HG02759 (cell line): Measurements from ENCODE around the gene ELOVL6.
"Not testable (repeated sequence)": the region's sequence is repeated elsewhere in the genome, so short reads cannot be mapped to it uniquely, and the experiment has no call there.

ENCODE experiments used
- ATAC-seq: cut with Tn5 transposase; IDR thresholded peaks from one replicate; pipeline ENCODE4 v1.9.1; 2021; ENCODE audit warnings: mild to moderate bottlenecking, moderate library complexity; ENCODE audit not compliant: unreplicated experiment

Gene ELOVL6

GRCh38 chr4:110197529-110198042 lies 829 bp downstream of the ELOVL6 start:
- ATAC-seq, result peak; percentile 13

- ATAC-seq, result peak; percentile 36
Observed at GRCh38 chr4:110196871-110197528, 1.4 kb downstream of the ELOVL6 start.

- ATAC-seq, result peak; percentile 44
Observed at GRCh38 chr4:110196206-110196870, 2.1 kb downstream of the ELOVL6 start.

- no peak for ATAC-seq
Observed at GRCh38 chr4:110195561-110196205, 2.7 kb downstream of the ELOVL6 start.

- peak; percentile 65 for ATAC-seq
Observed at GRCh38 chr4:110193822-110194761, 4.3 kb downstream of the ELOVL6 start.

GRCh38 chr4:110193287-110193686 lies 5.1 kb downstream of the ELOVL6 start:
- not testable (repeated sequence) for ATAC-seq

GRCh38 chr4:110190249-110190648 lies 8.2 kb downstream of the ELOVL6 start:
- ATAC-seq, result no peak

GRCh38 chr4:110188113-110188512 lies 10.3 kb downstream of the ELOVL6 start:
- ATAC-seq, result peak; percentile 41

- no peak for ATAC-seq
Observed at GRCh38 chr4:110184791-110185155, 13.6 kb downstream of the ELOVL6 start.

- ATAC-seq, result no peak
Observed at GRCh38 chr4:110184140-110184790, 14.2 kb downstream of the ELOVL6 start.

GRCh38 chr4:110183643-110184042 lies 14.8 kb downstream of the ELOVL6 start:
- ATAC-seq, result no peak

- ATAC-seq, result no peak
Observed at GRCh38 chr4:110183058-110183457, 15.4 kb downstream of the ELOVL6 start.

- ATAC-seq, result no peak
Observed at GRCh38 chr4:110181890-110182289, 16.5 kb downstream of the ELOVL6 start.

- ATAC-seq, result no peak
Observed at GRCh38 chr4:110175634-110176033, 22.8 kb downstream of the ELOVL6 start.

GRCh38 chr4:110172972-110173371 lies 25.4 kb downstream of the ELOVL6 start:
- ATAC-seq, result no peak

GRCh38 chr4:110171971-110172370 lies 26.4 kb downstream of the ELOVL6 start:
- ATAC-seq, result no peak

GRCh38 chr4:110170861-110171260 lies 27.6 kb downstream of the ELOVL6 start:
- no peak for ATAC-seq

GRCh38 chr4:110165382-110166286 lies 32.8 kb downstream of the ELOVL6 start:
- peak; percentile 79 for ATAC-seq

GRCh38 chr4:110164856-110165255 lies 33.6 kb downstream of the ELOVL6 start:
- no peak for ATAC-seq
